CD4-positive, alpha-beta memory T cell (primary cell): ENCODE data around the gene DENND2A. TPM values are rescaled to one million over a fixed set of nuclear protein-coding genes. Genes with fewer than 3 reads are reported as not detected.
"Not testable (repeated sequence)": the region's sequence is repeated elsewhere in the genome, so short reads cannot be mapped to it uniquely, and the experiment has no call there.

ENCODE experiments used
- CTCF ChIA-PET: fragments of 350-600 bp; sonication (Branson Sonifier 250); formaldehyde crosslinking; loops from one replicate; lab custom pipeline; 2021; ENCODE audit warnings: inconsistent platforms; ENCODE audit not compliant: partially characterized antibody; lab: Charles Lee
- POLR2A ChIA-PET: fragments of 350-600 bp; sonication (Branson Sonifier 250); formaldehyde crosslinking; loops from one replicate; lab custom pipeline; 2021; ENCODE audit not compliant: partially characterized antibody; lab: Charles Lee
- DNase-seq, 5 donors: peaks; one replicate each; pipeline versions ENCODE4 v3.0.0 to v3.0.0-alpha.2; 2020 to 2022; ENCODE audit warnings: mixed read lengths in 1 of 5
- H3K27ac ChIP-seq: one replicate; pipeline ENCODE4 v1.7.0; 2013; ENCODE audit warnings: low read depth, low read length
- H3K27me3 ChIP-seq: 2 replicates; pipeline ENCODE4 v1.7.0; 2013; ENCODE audit warnings: mild to moderate bottlenecking, low read length, moderate library complexity; ENCODE audit not compliant: insufficient read depth
- H3K36me3 ChIP-seq: 2 replicates; pipeline ENCODE4 v1.7.0; 2013; ENCODE audit warnings: mild to moderate bottlenecking, low read length, moderate library complexity; ENCODE audit not compliant: insufficient read depth
- H3K4me1 ChIP-seq: 2 replicates; pipeline ENCODE4 v1.7.0; 2013; ENCODE audit warnings: mild to moderate bottlenecking, low read length, moderate library complexity; ENCODE audit not compliant: insufficient read depth
- H3K4me3 ChIP-seq, 2 donors: one replicate each; pipeline ENCODE4 v1.7.0; 2013; ENCODE audit warnings: low read length in 2 of 2, mild to moderate bottlenecking in 1 of 2
- H3K9me3 ChIP-seq, 2 donors: one replicate each; pipeline ENCODE4 v1.7.0; 2013; ENCODE audit warnings: low read length in 2 of 2, control low read depth in 1 of 2; ENCODE audit not compliant: control insufficient read depth in 1 of 2
- H3K27ac Mint-ChIP-seq, 7 donors: one replicate each; pipeline ENCODE4 v1.8.0; 2020 to 2021; ENCODE audit warnings: mixed read lengths in 7 of 7, mild to moderate bottlenecking in 6 of 7, inconsistent platforms in 3 of 7, moderate library complexity in 3 of 7
- H3K27me3 Mint-ChIP-seq, 2 donors: one replicate each; pipeline ENCODE4 v1.8.0; 2020 to 2021; ENCODE audit warnings: mixed read lengths in 2 of 2
- H3K36me3 Mint-ChIP-seq, 2 donors: one replicate each; pipeline ENCODE4 v1.8.0; 2020 to 2021; ENCODE audit warnings: mixed read lengths in 2 of 2, inconsistent platforms in 1 of 2, mild to moderate bottlenecking in 1 of 2
- H3K4me1 Mint-ChIP-seq, 4 donors: one replicate each; pipeline ENCODE4 v1.8.0; 2020 to 2021; ENCODE audit warnings: mixed read lengths in 4 of 4, mild to moderate bottlenecking in 1 of 4
- H3K4me3 Mint-ChIP-seq, 8 donors: one replicate each; pipeline ENCODE4 v1.8.0; 2020 to 2021; ENCODE audit warnings: mixed read lengths in 8 of 8, mild to moderate bottlenecking in 7 of 8, moderate library complexity in 6 of 8, inconsistent platforms in 3 of 8
- H3K9me3 Mint-ChIP-seq, 8 donors: one replicate each; pipeline ENCODE4 v1.8.0; 2020 to 2021; ENCODE audit warnings: mixed read lengths in 8 of 8, mild to moderate bottlenecking in 5 of 8, inconsistent platforms in 3 of 8, moderate library complexity in 1 of 8
- intact Hi-C: fragments of 100-400 bp; cut with micrococcal nuclease; formaldehyde crosslinking; loops from one replicate; pipeline ENCODE4 v1.15.1; 2023
- polyA plus RNA-seq, 2 donors: library from polyadenylated mRNA; unstranded; fragments of 300-500 nt; fragmentation: Illumina TruSeq; gene quantifications; one replicate each; pipeline ENCODE4 v1.2.3, GENCODE V29; 2021
- total RNA-seq, 2 experiments: library from RNA; stranded (reverse); gene quantifications; one replicate each; pipeline ENCODE4 v1.2.3, GENCODE V29; 2021

DENND2A gene
- total and polyA plus RNA-seq, 4 experiments from 2014 or later, result not detected

DNA sequence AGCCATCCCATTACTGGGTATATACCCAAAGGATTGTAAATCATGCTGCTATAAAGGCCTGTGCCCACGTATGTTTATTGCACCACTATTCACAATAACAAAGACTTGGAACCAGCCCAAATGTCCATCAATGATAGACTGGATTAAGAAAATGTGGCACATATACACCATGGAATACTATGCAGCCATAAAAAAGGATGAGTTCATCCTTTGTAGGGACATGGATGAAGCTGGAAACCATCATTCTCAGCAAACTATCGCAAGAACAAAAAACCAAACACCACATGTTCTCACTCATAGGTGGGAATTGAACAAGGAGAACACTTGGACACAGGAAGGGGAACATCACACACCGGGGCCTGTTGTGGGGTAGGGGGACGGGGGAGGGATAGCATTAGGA is 111.2 kb downstream of the DENND2A start:
- H3K36me3 ChIP-seq, H3K9me3 Mint-ChIP-seq, H3K4me3 Mint-ChIP-seq, POLR2A ChIA-PET, H3K9me3 ChIP-seq, H3K36me3 Mint-ChIP-seq, intact Hi-C loops, DNase-seq, H3K4me3 ChIP-seq, H3K27me3 ChIP-seq, H3K27ac ChIP-seq, H3K27ac Mint-ChIP-seq, CTCF ChIA-PET: not testable (repeated sequence)
- H3K4me1 Mint-ChIP-seq, result peaks cover 13 to 27% (median 17%) of the 10 kb centered on the region in 4 donors
- peaks cover 18% of the 10 kb centered on the region for H3K4me1 ChIP-seq
- H3K27me3 Mint-ChIP-seq, result peaks cover 8 to 10% of the 10 kb centered on the region in 2 donors

DNA sequence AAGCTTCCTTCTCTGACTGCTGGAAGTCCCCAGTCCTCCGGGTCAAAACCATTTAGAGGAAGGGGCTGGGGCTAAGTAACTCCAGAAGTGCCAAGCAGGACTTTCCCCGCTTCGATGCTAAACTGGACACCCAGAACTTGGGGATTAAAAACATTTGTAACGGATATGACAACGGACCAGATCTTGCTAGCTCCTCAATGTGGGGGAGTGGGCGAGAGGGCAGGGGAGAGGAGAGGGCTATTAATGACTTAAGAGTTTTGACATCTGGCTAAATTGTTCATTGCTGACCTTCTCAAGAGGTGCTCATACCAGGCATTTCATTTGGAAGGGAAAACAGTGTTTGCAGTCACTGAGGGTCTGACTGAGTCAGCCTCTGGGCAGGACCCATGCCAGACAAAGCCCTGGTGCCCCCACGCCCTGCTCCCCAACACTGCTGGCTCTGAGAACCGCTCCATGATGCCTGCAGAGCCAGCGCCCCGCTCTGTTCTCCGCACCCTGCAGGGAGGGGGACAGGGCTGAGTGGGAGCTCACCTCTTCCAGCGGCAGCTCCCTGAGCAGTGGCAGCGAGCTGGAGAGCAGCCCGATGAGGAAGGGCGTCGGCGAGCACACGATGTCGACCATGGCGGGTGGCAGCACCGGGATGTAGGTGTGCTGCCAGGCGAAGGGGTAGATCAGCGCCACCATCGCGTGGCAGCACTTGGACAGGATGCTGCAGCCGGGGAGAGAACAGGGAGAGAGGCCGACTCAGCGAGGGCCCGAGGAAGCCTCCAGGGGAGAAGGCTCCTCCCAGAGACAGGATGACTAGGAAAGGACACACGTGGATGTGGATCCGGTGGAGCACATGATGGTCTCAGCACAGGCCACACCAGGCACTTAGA is 113.6 kb downstream of the DENND2A start:
- Mint-ChIP-seq H3K4me1 (peaks cover 16 to 27% (median 19%) of the 10 kb centered on the region in 4 donors), H3K36me3 (no peaks in the 10 kb centered on the region), H3K27ac (peak overlapping the region in 3 of 7 donors; percentile 23 to 65 (median 53)), H3K9me3 (peaks cover 0 to 3% (median 0%) of the 10 kb centered on the region in 8 donors), H3K27me3 (peaks cover 3 to 5% of the 10 kb centered on the region in 2 donors), H3K4me3 (peak overlapping the region in 2 of 8 donors; percentile 17 to 29)
- DNase-seq, result no peak
- POLR2A ChIA-PET, result no interaction called here
- CTCF ChIA-PET, result no interaction called here
- Histone ChIP-seq H3K27me3 (no peaks in the 10 kb centered on the region), H3K9me3 (no peaks in the 10 kb centered on the region), H3K36me3 (no peaks in the 10 kb centered on the region), H3K27ac (no peak overlapping the region), H3K4me3 (no peak overlapping the region), H3K4me1 (peaks cover 18% of the 10 kb centered on the region)
- intact Hi-C loops, result no loop called here

DNA sequence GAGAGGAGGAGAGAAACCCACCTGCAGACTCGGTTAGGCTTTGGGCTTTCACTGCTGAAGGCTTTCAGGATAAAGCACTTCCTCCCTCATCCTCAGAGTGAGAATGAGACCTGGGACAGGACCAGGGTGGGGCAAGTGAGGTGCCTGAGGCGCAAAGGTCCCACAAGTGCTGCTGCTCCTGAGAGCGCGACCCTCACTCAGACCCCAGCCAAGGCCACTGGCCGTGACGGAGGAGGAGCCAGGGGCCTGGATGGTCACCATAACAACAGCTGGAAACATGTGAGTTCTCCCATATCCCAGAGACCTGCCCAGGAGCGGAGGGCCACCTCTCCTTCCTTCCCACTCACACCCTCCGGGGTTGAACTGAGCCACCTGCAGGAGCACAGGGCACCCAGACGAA is 114.4 kb downstream of the DENND2A start:
- ChIA-PET POLR2A (no interaction called here), CTCF (no interaction called here)
- no peaks in the 10 kb centered on the region for H3K27me3 ChIP-seq
- Mint-ChIP-seq H3K4me1 (peaks cover 16 to 27% (median 19%) of the 10 kb centered on the region in 4 donors), H3K27ac (peak overlapping the region in 4 of 7 donors; percentile 70 to 82 (median 78)), H3K36me3 (no peaks in the 10 kb centered on the region), H3K27me3 (peaks cover 3% of the 10 kb centered on the region in 2 donors), H3K9me3 (peaks cover 0 to 3% (median 0%) of the 10 kb centered on the region in 8 donors), H3K4me3 (peak overlapping the region in 7 of 8 donors; percentile 28 to 73 (median 57))
- no peak overlapping the region for H3K4me3 ChIP-seq
- no peaks in the 10 kb centered on the region for H3K9me3 ChIP-seq
- peaks cover 18% of the 10 kb centered on the region for H3K4me1 ChIP-seq
- no peaks in the 10 kb centered on the region for H3K36me3 ChIP-seq
- intact Hi-C loops, result no loop called here
- no peak for DNase-seq
- H3K27ac ChIP-seq, result no peak overlapping the region

DNA sequence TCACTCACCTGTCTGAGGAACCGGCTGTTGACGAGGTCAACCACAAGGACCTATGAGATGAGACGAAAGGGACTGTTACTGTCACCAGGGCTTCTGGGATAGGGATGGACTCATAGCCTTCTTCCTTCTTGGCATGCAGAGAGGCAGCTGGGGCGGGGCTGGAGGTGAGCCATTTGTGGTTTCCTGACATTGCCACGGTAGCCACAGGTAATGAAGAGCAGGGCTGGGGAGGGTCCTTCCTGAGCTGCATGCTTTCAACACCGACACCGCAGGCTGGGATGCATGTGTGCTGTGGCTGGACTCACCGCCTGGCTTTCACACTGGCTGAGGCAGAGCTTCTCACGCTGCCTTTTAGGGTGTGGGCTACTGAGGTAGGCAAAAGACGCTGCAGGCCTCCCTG is 114.9 kb downstream of the DENND2A start:
- Mint-ChIP-seq H3K36me3 (no peaks in the 10 kb centered on the region), H3K9me3 (peaks cover 0 to 3% (median 0%) of the 10 kb centered on the region in 8 donors), H3K4me1 (peaks cover 16 to 27% (median 19%) of the 10 kb centered on the region in 4 donors), H3K27ac (peak overlapping the region in 6 of 7 donors; percentile 64 to 82 (median 74)), H3K4me3 (peak overlapping the region in 7 of 8 donors; percentile 28 to 73 (median 57)), H3K27me3 (peaks cover 0 to 3% of the 10 kb centered on the region in 2 donors)
- peak; percentile 37 to 57 (median 40) for DNase-seq
- intact Hi-C loops, result no loop called here
- ChIA-PET POLR2A (no interaction called here), CTCF (no interaction called here)
- Histone ChIP-seq H3K9me3 (no peaks in the 10 kb centered on the region), H3K27ac (no peak overlapping the region), H3K36me3 (no peaks in the 10 kb centered on the region), H3K4me3 (no peak overlapping the region), H3K27me3 (no peaks in the 10 kb centered on the region), H3K4me1 (peaks cover 18% of the 10 kb centered on the region)

DNA sequence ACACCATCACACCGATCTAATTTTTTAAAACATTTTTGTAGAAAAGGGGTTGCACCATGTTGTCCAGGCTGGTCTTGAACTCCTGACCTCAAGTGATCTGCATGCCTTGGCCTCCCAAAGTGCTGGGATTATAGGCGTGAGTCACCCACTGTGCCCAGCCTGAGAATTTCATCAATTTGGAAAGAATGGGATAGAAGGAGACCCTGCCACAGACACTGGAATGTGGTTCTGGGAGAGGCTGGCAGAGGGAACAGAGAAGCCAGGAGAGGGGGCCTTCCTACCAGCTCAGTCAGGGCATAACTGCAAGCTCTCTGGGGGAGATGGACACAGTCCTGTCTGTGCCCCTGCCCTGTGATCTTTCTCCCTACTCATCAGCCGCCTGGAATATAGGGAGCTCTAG is 119.2 kb downstream of the DENND2A start:
- Histone ChIP-seq H3K27ac (no peak overlapping the region), H3K4me3 (no peak overlapping the region), H3K9me3 (no peaks in the 10 kb centered on the region), H3K27me3 (no peaks in the 10 kb centered on the region), H3K36me3 (no peaks in the 10 kb centered on the region), H3K4me1 (peaks cover 15% of the 10 kb centered on the region)
- no peaks in the 10 kb centered on the region for H3K9me3 Mint-ChIP-seq
- intact Hi-C loops, result no loop called here
- H3K36me3 Mint-ChIP-seq, result no peaks in the 10 kb centered on the region
- H3K4me1 Mint-ChIP-seq, result peaks cover 12 to 19% (median 16%) of the 10 kb centered on the region in 4 donors
- ChIA-PET CTCF (interaction anchor here (1.6 to 1.9 kb wide), 2 partner anchors 10 to 490 kb away, joined by 3 to 5 read pairs; no protein-coding TSS in a partner anchor), POLR2A (no interaction called here)
- peaks cover 1 to 5% of the 10 kb centered on the region in 2 donors for H3K27me3 Mint-ChIP-seq
- DNase-seq, result no peak
- H3K27ac Mint-ChIP-seq, result no peak overlapping the region
- no peak overlapping the region for H3K4me3 Mint-ChIP-seq

DNA sequence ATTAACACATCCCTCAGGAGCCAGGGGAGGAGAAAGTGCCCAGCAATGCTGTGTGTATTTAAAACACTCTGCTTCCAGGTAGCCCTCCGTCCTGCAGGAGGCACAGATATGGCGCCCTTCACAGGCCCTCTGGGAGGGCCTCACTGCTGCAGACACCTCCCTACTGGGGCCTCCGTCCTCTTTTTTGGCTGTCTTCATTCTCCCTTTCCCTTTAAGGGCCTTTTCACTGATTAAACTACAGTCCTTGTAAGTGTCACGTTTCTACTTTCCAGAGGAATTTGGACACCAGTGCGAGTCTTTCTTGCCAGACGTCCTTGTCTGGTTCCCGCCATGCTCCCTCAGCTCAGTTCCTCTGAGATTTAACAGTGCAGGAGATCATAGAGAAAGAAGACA is 121.6 kb downstream of the DENND2A start:
- no peak overlapping the region for H3K4me3 Mint-ChIP-seq
- peaks cover 0 to 7% (median 3%) of the 10 kb centered on the region in 4 donors for H3K4me1 Mint-ChIP-seq
- CTCF ChIA-PET, result interaction anchor here (0.6 to 1.9 kb wide), 5 partner anchors 15 to 1012 kb away, joined by 3 to 7 read pairs (median 3); no protein-coding TSS in a partner anchor
- intact Hi-C loops, result no loop called here
- Histone ChIP-seq H3K4me1 (peaks cover 4% of the 10 kb centered on the region), H3K36me3 (no peaks in the 10 kb centered on the region), H3K9me3 (no peaks in the 10 kb centered on the region), H3K27me3 (no peaks in the 10 kb centered on the region), H3K27ac (no peak overlapping the region), H3K4me3 (no peak overlapping the region)
- POLR2A ChIA-PET, result no interaction called here
- H3K27me3 Mint-ChIP-seq, result peaks cover 1 to 5% of the 10 kb centered on the region in 2 donors
- H3K36me3 Mint-ChIP-seq, result no peaks in the 10 kb centered on the region
- H3K27ac Mint-ChIP-seq, result no peak overlapping the region
- no peaks in the 10 kb centered on the region for H3K9me3 Mint-ChIP-seq
- no peak for DNase-seq

DNA sequence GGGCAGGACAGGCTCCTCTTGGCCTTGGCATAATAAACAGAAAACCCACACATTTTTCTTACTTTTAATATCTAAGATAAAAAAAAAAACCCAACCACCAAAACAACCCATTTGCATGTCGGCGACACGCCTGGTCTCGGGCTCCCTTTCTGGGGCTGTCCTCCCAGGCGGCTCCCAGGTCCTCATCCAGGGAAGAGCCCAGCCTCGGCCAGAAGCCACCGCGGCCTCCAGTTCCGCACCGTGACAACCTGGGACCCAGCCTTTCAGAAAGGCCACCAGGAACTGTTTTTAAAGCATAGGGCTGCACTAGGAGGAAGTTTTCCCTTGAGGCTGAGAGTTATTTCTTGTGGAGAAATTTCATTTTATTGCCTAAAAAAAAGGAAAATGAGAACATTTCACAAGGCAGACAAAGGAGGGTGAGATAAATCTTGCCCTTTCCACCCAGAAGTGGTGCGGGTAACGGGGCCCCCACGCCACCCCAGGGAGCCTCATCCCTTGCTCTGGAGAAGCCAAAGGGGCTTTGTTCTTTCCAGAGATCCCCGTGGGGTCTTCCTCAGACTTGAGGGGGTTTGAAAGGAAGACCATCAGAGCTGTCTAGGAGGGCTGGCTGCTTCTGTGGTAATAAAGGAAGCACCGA is 122.1 kb downstream of the DENND2A start:
- Histone ChIP-seq H3K9me3 (no peaks in the 10 kb centered on the region), H3K36me3 (no peaks in the 10 kb centered on the region), H3K4me3 (no peak overlapping the region), H3K4me1 (peaks cover 4% of the 10 kb centered on the region), H3K27ac (no peak overlapping the region), H3K27me3 (no peaks in the 10 kb centered on the region)
- DNase-seq, result no peak
- Mint-ChIP-seq H3K9me3 (no peaks in the 10 kb centered on the region), H3K27ac (no peak overlapping the region), H3K4me1 (peaks cover 0 to 7% (median 3%) of the 10 kb centered on the region in 4 donors), H3K27me3 (peaks cover 1 to 5% of the 10 kb centered on the region in 2 donors), H3K4me3 (no peak overlapping the region), H3K36me3 (no peaks in the 10 kb centered on the region)
- ChIA-PET POLR2A (no interaction called here), CTCF (interaction anchor here (0.6 to 1.9 kb wide), 9 partner anchors 43 to 1012 kb away, joined by 3 to 7 read pairs (median 3); no protein-coding TSS in a partner anchor)
- intact Hi-C loops, result loop anchor here (1.0 kb wide), 2 partner anchors 135 to 494 kb away; no protein-coding TSS in a partner anchor
